ENCODE results near the gene SMG7. TPM values are rescaled to one million over a fixed set of nuclear protein-coding genes. Genes with fewer than 3 reads are reported as not detected.

The SMG7 gene
- total and polyA plus RNA-seq, 10 of the 15 experiments (the other 5 are each of a cell fraction or from before 2014, with no cell fraction given), result 9.5 to 65.4 (median 42.7) TPM

- TF ChIP-seq FOS (IDR thresholded peaks at IDR 0.05; ENCODE audit: borderline replicate concordance, extremely low read depth, insufficient read length) (no peak), PML (IDR thresholded peaks at IDR 0.05; ENCODE audit: low read length) (no peak), HDAC2 (IDR thresholded peaks at IDR 0.05) (no peak), ZNF384 (IDR thresholded peaks at IDR 0.05; ENCODE audit: borderline replicate concordance, low read depth, low read length) (no peak), KDM1A (IDR thresholded peaks at IDR 0.05; ENCODE audit: borderline replicate concordance) (no peak), ZBTB11 (CRISPR knock-in tag; IDR thresholded peaks at IDR 0.05) (no peak), WRNIP1 (IDR thresholded peaks at IDR 0.05; ENCODE audit: borderline replicate concordance, low read depth, low read length) (no peak), CUX1 (IDR thresholded peaks at IDR 0.05; ENCODE audit: insufficient replicate concordance, low read depth, low read length) (no peak), SIN3A (IDR thresholded peaks at IDR 0.05; ENCODE audit: low read depth, low read length) (peak; percentile 71; the same call in 1 of the 2 replicates), NKRF (conservative IDR thresholded peaks at IDR 0.05) (no peak), ZNF24 (IDR thresholded peaks at IDR 0.05) (no peak), SREBF2 (IDR thresholded peaks at IDR 0.05; ENCODE audit: low read length) (no peak), E2F4 (IDR thresholded peaks at IDR 0.05; ENCODE audit: low read depth, low read length) (no peak), NFIC (IDR thresholded peaks at IDR 0.05; ENCODE audit: low read depth, low read length) (no peak), USF2 (IDR thresholded peaks at IDR 0.05; ENCODE audit: borderline replicate concordance, low read depth, low read length) (no peak), TCF7 (IDR thresholded peaks at IDR 0.05; ENCODE audit: borderline replicate concordance) (no peak)
These were observed 1.9 kb upstream of the SMG7 start (continued) for GRCh38 chr1:183470147-183470960.

Data from GM12878 (cell line).